Breast epithelium (tissue), 3 donors: ENCODE measurements around the gene REEP6.
"Not testable (repeated sequence)": the region's sequence is repeated elsewhere in the genome, so short reads cannot be mapped to it uniquely, and the experiment has no call there.

Source experiments
- CTCF ChIP-seq, 3 donors: fragments of 450-650 bp; IDR thresholded peaks; one replicate each; pipeline ENCODE4 v1.5.1; 2016 to 2017; ENCODE audit warnings: antibody characterized with exemption in 3 of 3, mild to moderate bottlenecking in 3 of 3, moderate library complexity in 3 of 3
- POLR2A ChIP-seq: fragments of 450-650 bp; IDR thresholded peaks from one replicate; pipeline ENCODE4 v1.6.1; 2016; ENCODE audit warnings: antibody characterized with exemption, mild to moderate bottlenecking, moderate library complexity

GRCh38 chr19:1535699-1536098, 44.7 kb downstream of the REEP6 start:
- TF ChIP-seq CTCF (IDR thresholded peaks at IDR 0.05); POLR2A: not testable (repeated sequence)
